Vagina (tissue), 2 donors: ENCODE measurements around the gene NPRL2. TPM values are rescaled to one million over a fixed set of nuclear protein-coding genes. Genes with fewer than 3 reads are reported as not detected.
A peak's percentile ranks its signal among the peaks of the same experiment; 100 is the strongest.

Experiments
- DNase-seq, 2 donors: peaks; one replicate each; pipeline ENCODE4 v3.0.0-alpha.2; 2017; ENCODE audit errors: extremely low spot score in 2 of 2
- H3K27ac ChIP-seq: fragments of 200-600 bp; sonication (generic); one replicate; pipeline ENCODE4 v1.5.1; 2019
- H3K27me3 ChIP-seq: fragments of 200-600 bp; sonication (generic); one replicate; pipeline ENCODE4 v1.5.1; 2019
- H3K36me3 ChIP-seq, 2 donors: fragments of 200-600 bp; sonication (generic); one replicate each; pipeline ENCODE4 v1.5.1; 2017 to 2019
- H3K4me1 ChIP-seq: fragments of 200-600 bp; sonication (generic); one replicate; pipeline ENCODE4 v1.5.1; 2019
- H3K4me3 ChIP-seq, 2 donors: fragments of 200-600 bp; sonication (generic); 1 replicate in 1 of 2; 2 replicates in 1 of 2; pipeline ENCODE4 v1.5.1; 2016 to 2019
- H3K9me3 ChIP-seq: fragments of 200-600 bp; sonication (generic); one replicate; pipeline ENCODE4 v1.5.1; 2019
- CTCF ChIP-seq, 3 experiments: fragments of 450-650 bp in 2 of 3; fragments of 200-600 bp in 1 of 3; sonication (generic) in 1 of 3; IDR thresholded peaks; one replicate each; pipeline ENCODE4 v1.5.1; 2017 to 2019; ENCODE audit warnings: antibody characterized with exemption in 3 of 3, mild to moderate bottlenecking in 2 of 3, moderate library complexity in 2 of 3
- POLR2A ChIP-seq, 2 donors: fragments of 450-650 bp; IDR thresholded peaks; one replicate each; pipeline ENCODE4 v1.6.1; 2017; ENCODE audit warnings: antibody characterized with exemption in 2 of 2, mild to moderate bottlenecking in 2 of 2, moderate library complexity in 2 of 2
- POLR2AphosphoS5 ChIP-seq, 2 donors: sonication (generic); formaldehyde crosslinking; IDR thresholded peaks; one replicate each; pipeline ENCODE4 v1.9.0; 2017; ENCODE audit warnings: antibody characterized with exemption in 2 of 2, mild to moderate bottlenecking in 2 of 2, low read depth in 1 of 2; ENCODE audit not compliant: insufficient read depth in 1 of 2
- intact Hi-C: fragments of 100-400 bp; cut with DNase I; formaldehyde crosslinking; loops from one replicate; pipeline ENCODE4 v1.15.1; 2023
- total RNA-seq: library from RNA; depleted of rRNA; stranded (reverse); fragments of >200 nt; gene quantifications from one replicate; pipeline ENCODE4 v1.2.3, GENCODE V29; 2016

NPRL2 gene
- total RNA-seq, 1 donor from 2014 or later, result 17.2 TPM

GRCh38 chr3:50340448-50341329, 9.9 kb downstream of the NPRL2 start, which contains the start of gene RASSF1:
Gene RASSF1 (minus strand): TSS chr3:50340836. CDS start chr3:50340805, 31 bp downstream.
- no peaks in the 10 kb centered on the region for H3K27me3 ChIP-seq
- intact Hi-C loops, result no loop called here
- DNase-seq, result no peak
- H3K4me3 ChIP-seq, result peak within 1 kb of the TSS; percentile 51 to 60
- H3K4me1 ChIP-seq, result peaks cover 61% of the 10 kb centered on the region
- H3K36me3 ChIP-seq, result no peaks in the 10 kb centered on the region
- peak; percentile 11 to 79 for TF ChIP-seq POLR2AphosphoS5 (IDR thresholded peaks at IDR 0.05; ENCODE audit: insufficient read depth in 1 of 2, low read depth in 1 of 2)
- TF ChIP-seq CTCF (IDR thresholded peaks at IDR 0.05), result no peak
- TF ChIP-seq POLR2A (IDR thresholded peaks at IDR 0.05), result peak in 1 of 2 donors; percentile 69
- no peaks in the 10 kb centered on the region for H3K9me3 ChIP-seq
- peak within 1 kb of the TSS; percentile 99 for H3K27ac ChIP-seq

GRCh38 chr3:50340147-50340447, 10.5 kb downstream of the NPRL2 start:
- no peaks in the 10 kb centered on the region for H3K9me3 ChIP-seq
- H3K4me1 ChIP-seq, result peaks cover 61% of the 10 kb centered on the region
- no peak for DNase-seq
- no peaks in the 10 kb centered on the region for H3K27me3 ChIP-seq
- no peak for TF ChIP-seq POLR2AphosphoS5 (IDR thresholded peaks at IDR 0.05; ENCODE audit: insufficient read depth in 1 of 2, low read depth in 1 of 2)
- no peak for TF ChIP-seq POLR2A (IDR thresholded peaks at IDR 0.05)
- TF ChIP-seq CTCF (IDR thresholded peaks at IDR 0.05), result no peak
- peak overlapping the region; percentile 99 for H3K27ac ChIP-seq
- intact Hi-C loops, result no loop called here
- H3K4me3 ChIP-seq, result peak overlapping the region; percentile 51 to 60
- no peaks in the 10 kb centered on the region for H3K36me3 ChIP-seq

- intact Hi-C loops, result no loop called here
- H3K4me1 ChIP-seq, result peaks cover 64% of the 10 kb centered on the region
Measured at GRCh38 chr3:50339485-50340146, 11.0 kb downstream of the NPRL2 start.

GRCh38 chr3:50338965-50339364, 11.6 kb downstream of the NPRL2 start:
- H3K9me3 ChIP-seq, result no peaks in the 10 kb centered on the region
- no peaks in the 10 kb centered on the region for H3K36me3 ChIP-seq
- H3K27me3 ChIP-seq, result no peaks in the 10 kb centered on the region
- DNase-seq, result no peak
- TF ChIP-seq POLR2A (IDR thresholded peaks at IDR 0.05), result no peak
- peak overlapping the region; percentile 99 for H3K27ac ChIP-seq
- H3K4me1 ChIP-seq, result peaks cover 70% of the 10 kb centered on the region
- intact Hi-C loops, result no loop called here
- peak overlapping the region in 1 of 2 donors; percentile 92 for H3K4me3 ChIP-seq

More at GRCh38 chr3:50339485-50340146, 11.0 kb downstream of the NPRL2 start:
- DNase-seq, result no peak
- Histone ChIP-seq H3K27ac (peak overlapping the region; percentile 99), H3K27me3 (no peaks in the 10 kb centered on the region), H3K36me3 (no peaks in the 10 kb centered on the region), H3K4me3 (peak overlapping the region; percentile 51 to 60), H3K9me3 (no peaks in the 10 kb centered on the region)
- TF ChIP-seq POLR2AphosphoS5 (IDR thresholded peaks at IDR 0.05; ENCODE audit: insufficient read depth in 1 of 2, low read depth in 1 of 2) (no peak), CTCF (IDR thresholded peaks at IDR 0.05) (no peak), POLR2A (IDR thresholded peaks at IDR 0.05) (no peak)

GRCh38 chr3:50337175-50337861, 13.3 kb downstream of the NPRL2 start:
- intact Hi-C loops, result no loop called here
- no peaks in the 10 kb centered on the region for H3K9me3 ChIP-seq
- H3K4me1 ChIP-seq, result peaks cover 82% of the 10 kb centered on the region
- no peaks in the 10 kb centered on the region for H3K27me3 ChIP-seq
- H3K4me3 ChIP-seq, result peak overlapping the region; percentile 83 to 92
- DNase-seq, result peak in 1 of 2 donors; percentile 100
- peak overlapping the region; percentile 99 for H3K27ac ChIP-seq
- TF ChIP-seq POLR2A (IDR thresholded peaks at IDR 0.05) (peak; percentile 21 to 74), CTCF (IDR thresholded peaks at IDR 0.05) (no peak), POLR2AphosphoS5 (IDR thresholded peaks at IDR 0.05; ENCODE audit: insufficient read depth in 1 of 2, low read depth in 1 of 2) (peak; percentile 97 to 98)
- H3K36me3 ChIP-seq, result no peaks in the 10 kb centered on the region
